IPS-18a (cell line): Measurements from ENCODE around the gene C14orf132.
"Not testable (repeated sequence)": the region's sequence is repeated elsewhere in the genome, so short reads cannot be mapped to it uniquely, and the experiment has no call there.

Experiments used
- H3K27ac ChIP-seq: one replicate; pipeline ENCODE4 v1.5.1; 2013; ENCODE audit warnings: low read length
- H3K27me3 ChIP-seq: one replicate; pipeline ENCODE4 v1.6.1; 2013; ENCODE audit warnings: mild to moderate bottlenecking, low read length; ENCODE audit not compliant: control insufficient read depth, insufficient read depth
- H3K36me3 ChIP-seq: one replicate; pipeline ENCODE4 v1.6.1; 2013; ENCODE audit warnings: low read depth, low read length; ENCODE audit not compliant: control insufficient read depth
- H3K4me1 ChIP-seq: one replicate; pipeline ENCODE4 v1.6.1; 2013; ENCODE audit warnings: low read depth, low read length; ENCODE audit not compliant: control insufficient read depth
- H3K4me3 ChIP-seq: one replicate; pipeline ENCODE4 v1.5.1; 2013; ENCODE audit warnings: low read length
- H3K9ac ChIP-seq: one replicate; pipeline ENCODE4 v1.6.1; 2013; ENCODE audit warnings: mild to moderate bottlenecking, low read length, moderate library complexity
- H3K9me3 ChIP-seq: one replicate; pipeline ENCODE4 v1.6.1; 2013; ENCODE audit warnings: low read depth, low read length; ENCODE audit not compliant: control insufficient read depth

The C14orf132 gene

GRCh38 chr14:96038920-96039632 is at the start of gene C14orf132:
C14orf132 (plus strand) TSS chr14:96039362; CDS start chr14:96039501, 139 bp downstream.
- peak within 1 kb of the TSS; percentile 73 for H3K4me3 ChIP-seq
- H3K27ac ChIP-seq = no peak within 1 kb of the TSS
- peaks cover 38% of the 10 kb centered on the region for H3K27me3 ChIP-seq
- H3K4me1 ChIP-seq = peaks cover 6% of the 10 kb centered on the region
- no peaks in the 10 kb centered on the region for H3K36me3 ChIP-seq
- H3K9me3 ChIP-seq = no peaks in the 10 kb centered on the region
- peak within 1 kb of the TSS; percentile 71 for H3K9ac ChIP-seq

GRCh38 chr14:95993768-95994592 is 45.2 kb upstream of the C14orf132 start:
- no peak overlapping the region for H3K9ac ChIP-seq
- peaks cover 13% of the 10 kb centered on the region for H3K4me1 ChIP-seq
- H3K4me3 ChIP-seq = no peak overlapping the region
- H3K36me3 ChIP-seq = no peaks in the 10 kb centered on the region
- H3K27ac ChIP-seq = peak overlapping the region; percentile 13
- H3K27me3 ChIP-seq = no peaks in the 10 kb centered on the region
- peaks cover 13% of the 10 kb centered on the region for H3K9me3 ChIP-seq

GRCh38 chr14:95994593-95994928 is 44.6 kb upstream of the C14orf132 start:
- H3K27me3 ChIP-seq = no peaks in the 10 kb centered on the region
- peaks cover 13% of the 10 kb centered on the region for H3K9me3 ChIP-seq
- no peaks in the 10 kb centered on the region for H3K36me3 ChIP-seq
- H3K9ac ChIP-seq = no peak overlapping the region
- no peak overlapping the region for H3K27ac ChIP-seq
- peaks cover 13% of the 10 kb centered on the region for H3K4me1 ChIP-seq
- H3K4me3 ChIP-seq = no peak overlapping the region

GRCh38 chr14:95998656-95999055 is 40.5 kb upstream of the C14orf132 start:
- Histone ChIP-seq H3K4me1 (peaks cover 9% of the 10 kb centered on the region), H3K27me3 (no peaks in the 10 kb centered on the region), H3K4me3 (no peak overlapping the region), H3K9me3 (no peaks in the 10 kb centered on the region), H3K27ac (no peak overlapping the region), H3K36me3 (no peaks in the 10 kb centered on the region), H3K9ac (no peak overlapping the region)

- H3K36me3 ChIP-seq = no peaks in the 10 kb centered on the region
- H3K9ac ChIP-seq = no peak overlapping the region
- no peak overlapping the region for H3K4me3 ChIP-seq
These were observed 37.2 kb upstream of the C14orf132 start for GRCh38 chr14:96001866-96002497.

GRCh38 chr14:96002498-96002884 is 36.7 kb upstream of the C14orf132 start:
- Histone ChIP-seq H3K9me3 (no peaks in the 10 kb centered on the region), H3K4me1 (no peaks in the 10 kb centered on the region), H3K36me3 (no peaks in the 10 kb centered on the region), H3K27ac (no peak overlapping the region), H3K9ac (no peak overlapping the region), H3K4me3 (no peak overlapping the region), H3K27me3 (no peaks in the 10 kb centered on the region)

More at GRCh38 chr14:96001866-96002497, 37.2 kb upstream of the C14orf132 start:
- H3K27me3 ChIP-seq = no peaks in the 10 kb centered on the region
- no peaks in the 10 kb centered on the region for H3K4me1 ChIP-seq
- no peak overlapping the region for H3K27ac ChIP-seq
- no peaks in the 10 kb centered on the region for H3K9me3 ChIP-seq

GRCh38 chr14:96011131-96011530 is 28.0 kb upstream of the C14orf132 start:
- Histone ChIP-seq H3K9me3 (peaks cover 6% of the 10 kb centered on the region), H3K27ac (no peak overlapping the region), H3K36me3 (no peaks in the 10 kb centered on the region), H3K4me3 (no peak overlapping the region), H3K4me1 (no peaks in the 10 kb centered on the region), H3K27me3 (no peaks in the 10 kb centered on the region), H3K9ac (no peak overlapping the region)

GRCh38 chr14:96011607-96012006 is 27.6 kb upstream of the C14orf132 start:
- Histone ChIP-seq H3K9me3 (peaks cover 6% of the 10 kb centered on the region), H3K36me3 (no peaks in the 10 kb centered on the region), H3K4me1 (no peaks in the 10 kb centered on the region), H3K4me3 (no peak overlapping the region), H3K27me3 (no peaks in the 10 kb centered on the region), H3K9ac (no peak overlapping the region), H3K27ac (no peak overlapping the region)

- H3K4me1 ChIP-seq, H3K27ac ChIP-seq, H3K4me3 ChIP-seq, H3K36me3 ChIP-seq, H3K9me3 ChIP-seq, H3K27me3 ChIP-seq, H3K9ac ChIP-seq: not testable (repeated sequence)
These were observed 26.4 kb upstream of the C14orf132 start for GRCh38 chr14:96012757-96013156.

- H3K27me3 ChIP-seq = no peaks in the 10 kb centered on the region
These were observed 25.0 kb upstream of the C14orf132 start for GRCh38 chr14:96014176-96014575.

GRCh38 chr14:96016501-96017160 is 22.5 kb upstream of the C14orf132 start:
- H3K27ac ChIP-seq = no peak overlapping the region
- no peaks in the 10 kb centered on the region for H3K36me3 ChIP-seq
- H3K9me3 ChIP-seq = peaks cover 3% of the 10 kb centered on the region
- H3K9ac ChIP-seq = no peak overlapping the region
- no peak overlapping the region for H3K4me3 ChIP-seq
- H3K4me1 ChIP-seq = no peaks in the 10 kb centered on the region
- no peaks in the 10 kb centered on the region for H3K27me3 ChIP-seq

More at GRCh38 chr14:96014176-96014575, 25.0 kb upstream of the C14orf132 start:
- Histone ChIP-seq H3K4me1 (no peaks in the 10 kb centered on the region), H3K4me3 (no peak overlapping the region), H3K27ac (no peak overlapping the region), H3K9me3 (peaks cover 6% of the 10 kb centered on the region), H3K36me3 (no peaks in the 10 kb centered on the region), H3K9ac (no peak overlapping the region)
